ENCODE measurements around the gene RPH3AL.

- TF ChIP-seq POLR2A (IDR thresholded peaks at IDR 0.05) (no peak), CTCF (IDR thresholded peaks at IDR 0.05) (no peak)
Measured at GRCh38 chr17:364308-364707, 11.7 kb upstream of the RPH3AL start.
